Cortex of kidney (tissue), 1 donor: ENCODE results near the gene ASAP2.

ENCODE experiments used
- DNase-seq: peaks from one replicate; lab custom pipeline; 2025; lab: John Stamatoyannopoulos, UW

ASAP2 gene

GRCh38 chr2:9325428-9325827 lies 118.8 kb downstream of the ASAP2 start:
- DNase-seq = no peak

- no peak for DNase-seq
Measured at GRCh38 chr2:9326975-9327374, 120.4 kb downstream of the ASAP2 start.

GRCh38 chr2:9327873-9328352 lies 121.3 kb downstream of the ASAP2 start:
- DNase-seq = no peak

GRCh38 chr2:9328931-9329330 lies 122.3 kb downstream of the ASAP2 start:
- no peak for DNase-seq

- DNase-seq = no peak
Measured at GRCh38 chr2:9329497-9329896, 122.9 kb downstream of the ASAP2 start.

GRCh38 chr2:9330612-9331270 lies 124.1 kb downstream of the ASAP2 start:
- no peak for DNase-seq

GRCh38 chr2:9331704-9332103 lies 125.1 kb downstream of the ASAP2 start:
- no peak for DNase-seq

- no peak for DNase-seq
Measured at GRCh38 chr2:9332136-9332852, 125.7 kb downstream of the ASAP2 start.

GRCh38 chr2:9332853-9333245 lies 126.2 kb downstream of the ASAP2 start:
- DNase-seq = no peak

GRCh38 chr2:9333591-9334171 lies 127.1 kb downstream of the ASAP2 start:
- no peak for DNase-seq

GRCh38 chr2:9334761-9335160 lies 128.1 kb downstream of the ASAP2 start:
- DNase-seq = no peak

GRCh38 chr2:9335322-9335832 lies 128.8 kb downstream of the ASAP2 start:
- no peak for DNase-seq

GRCh38 chr2:9336241-9336575 lies 129.6 kb downstream of the ASAP2 start:
- DNase-seq = no peak

- DNase-seq = no peak
Measured at GRCh38 chr2:9336576-9337314, 130.1 kb downstream of the ASAP2 start.

- DNase-seq = no peak
Measured at GRCh38 chr2:9337901-9338300, 131.3 kb downstream of the ASAP2 start.

GRCh38 chr2:9341337-9341887 lies 134.8 kb downstream of the ASAP2 start:
- no peak for DNase-seq

GRCh38 chr2:9342659-9343058 lies 136.0 kb downstream of the ASAP2 start:
- DNase-seq = no peak

- DNase-seq = no peak
Measured at GRCh38 chr2:9343524-9343923, 136.9 kb downstream of the ASAP2 start.

- no peak for DNase-seq
Measured at GRCh38 chr2:9344434-9344833, 137.8 kb downstream of the ASAP2 start.

GRCh38 chr2:9345343-9345742 lies 138.7 kb downstream of the ASAP2 start:
- DNase-seq = no peak

- no peak for DNase-seq
Measured at GRCh38 chr2:9345997-9346396, 139.4 kb downstream of the ASAP2 start.

- no peak for DNase-seq
Measured at GRCh38 chr2:9346885-9347284, 140.3 kb downstream of the ASAP2 start.
